Measurements from ENCODE around the gene FIP1L1.

- TF ChIP-seq SP1 (IDR thresholded peaks at IDR 0.05) = no peak
- TF ChIP-seq PKNOX1 (IDR thresholded peaks at IDR 0.05) = no peak
- TF ChIP-seq L3MBTL2 (conservative IDR thresholded peaks at IDR 0.05) = no peak
- TF ChIP-seq ELF4 (IDR thresholded peaks at IDR 0.05) = no peak
- no peak for TF ChIP-seq FOXM1 (IDR thresholded peaks at IDR 0.05; ENCODE audit: borderline replicate concordance)
- no peak for TF ChIP-seq BHLHE40 (IDR thresholded peaks at IDR 0.05; ENCODE audit: borderline replicate concordance)
- no peak for TF ChIP-seq FOXA1 (IDR thresholded peaks at IDR 0.05)
- TF ChIP-seq NFRKB (IDR thresholded peaks at IDR 0.05) = no peak
- no peak for TF ChIP-seq TARDBP (IDR thresholded peaks at IDR 0.05)
Observed at GRCh38 chr4:53463340-53463739, 85.9 kb downstream of the FIP1L1 start.
